Ramos (cell line): ENCODE measurements around the gene ANKRD13D.

ENCODE experiments used
- in situ Hi-C: fragments of 300-500 bp; cut with MboI; formaldehyde crosslinking; loops from one replicate; pipeline ENCODE4 v1.14.3; 2022; ENCODE audit warnings: low sequenced_read_pairs; ENCODE audit not compliant: unreplicated experiment

The ANKRD13D gene

GRCh38 chr11:67271541-67272284 is 17.4 kb upstream of the ANKRD13D start:
- in situ Hi-C loops: no loop called here

DNA sequence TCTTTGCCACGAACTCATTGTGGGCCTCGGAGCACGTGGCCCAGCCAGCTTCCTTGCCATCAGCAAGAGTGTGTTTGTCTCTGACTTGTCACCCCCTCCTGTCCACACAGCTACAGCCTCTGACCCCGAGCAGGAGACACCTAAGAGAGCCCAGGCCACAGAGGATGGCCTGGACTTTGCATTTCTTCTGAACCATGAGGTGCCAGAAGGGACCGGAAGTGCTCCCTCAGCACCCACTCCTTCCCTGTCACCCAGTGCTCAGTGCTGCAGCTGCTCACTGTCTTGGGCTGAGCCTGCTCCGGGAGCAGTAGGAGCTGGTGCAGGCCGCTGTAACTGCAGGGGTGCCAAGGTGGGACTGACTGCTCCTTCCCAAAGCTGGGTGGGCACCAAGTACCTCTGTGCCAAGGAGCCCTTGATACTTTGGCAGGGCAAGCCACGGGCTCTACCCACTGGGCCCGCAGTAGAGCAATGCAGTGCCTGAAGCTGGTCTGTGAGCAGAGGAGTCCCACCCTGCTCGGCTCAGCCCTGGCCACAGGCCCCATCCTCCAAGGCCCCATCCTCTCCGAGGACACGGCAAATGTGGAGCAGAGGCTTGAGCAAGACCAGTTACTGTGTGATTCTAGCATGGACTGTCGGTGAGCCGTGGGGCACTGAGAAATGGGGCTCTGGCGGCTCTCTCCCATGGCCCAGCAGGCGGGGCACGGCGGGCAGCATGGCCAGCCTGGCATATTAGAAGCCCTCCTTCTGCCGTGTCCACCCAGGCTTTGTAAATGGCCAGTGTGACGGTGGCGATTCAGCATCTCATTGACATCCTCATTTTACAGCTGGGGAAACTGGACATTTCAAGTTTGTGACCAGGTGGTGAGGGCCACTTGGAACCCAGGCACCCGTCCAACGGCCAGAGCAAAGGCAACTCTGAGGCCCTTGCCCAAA is 16.5 kb upstream of the ANKRD13D start:
- in situ Hi-C loops: no loop called here

GRCh38 chr11:67273260-67273990 is 15.7 kb upstream of the ANKRD13D start:
- in situ Hi-C loops: no loop called here

DNA sequence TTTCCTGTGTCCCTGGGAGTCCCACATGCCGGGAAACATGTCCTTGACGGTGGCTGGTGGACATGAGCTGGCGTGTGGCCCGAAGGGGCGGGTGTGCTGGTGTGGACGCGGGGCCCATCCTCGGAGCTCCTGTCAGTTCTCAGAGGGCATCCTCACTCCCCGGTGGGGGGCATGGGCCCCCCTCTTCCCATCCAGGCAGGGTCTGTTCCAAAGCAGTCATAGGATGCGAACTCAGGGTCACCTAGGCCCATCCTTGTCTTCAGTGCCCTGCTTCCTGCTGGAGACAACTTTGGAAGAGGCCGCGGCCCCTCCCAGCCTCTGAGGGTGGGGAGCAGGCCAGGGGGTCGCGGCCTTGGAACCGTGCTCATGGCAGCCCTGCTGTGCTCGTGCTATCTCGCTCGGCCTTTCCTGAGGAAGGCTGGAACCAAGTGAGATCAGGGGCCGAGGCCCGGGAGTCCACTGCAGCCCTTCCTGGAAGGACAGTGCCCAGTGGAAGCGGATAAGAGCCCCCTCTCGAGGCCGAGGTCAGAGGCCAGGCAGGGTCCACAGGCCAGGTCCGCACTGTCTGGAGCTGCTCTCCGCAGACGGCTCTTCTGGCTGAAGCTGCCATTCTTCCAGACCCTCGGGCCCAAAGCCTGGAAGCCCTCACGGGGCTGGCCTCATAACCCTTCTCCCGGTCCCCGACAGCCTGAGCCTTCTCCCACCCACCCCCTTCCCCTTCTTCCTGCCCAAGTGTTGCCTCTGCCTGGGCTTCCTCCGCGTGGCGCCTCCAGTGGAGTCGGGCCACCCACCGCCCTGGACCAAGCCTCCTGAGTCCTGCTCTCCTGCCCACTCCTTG is 14.1 kb upstream of the ANKRD13D start:
- in situ Hi-C loops: no loop called here

DNA sequence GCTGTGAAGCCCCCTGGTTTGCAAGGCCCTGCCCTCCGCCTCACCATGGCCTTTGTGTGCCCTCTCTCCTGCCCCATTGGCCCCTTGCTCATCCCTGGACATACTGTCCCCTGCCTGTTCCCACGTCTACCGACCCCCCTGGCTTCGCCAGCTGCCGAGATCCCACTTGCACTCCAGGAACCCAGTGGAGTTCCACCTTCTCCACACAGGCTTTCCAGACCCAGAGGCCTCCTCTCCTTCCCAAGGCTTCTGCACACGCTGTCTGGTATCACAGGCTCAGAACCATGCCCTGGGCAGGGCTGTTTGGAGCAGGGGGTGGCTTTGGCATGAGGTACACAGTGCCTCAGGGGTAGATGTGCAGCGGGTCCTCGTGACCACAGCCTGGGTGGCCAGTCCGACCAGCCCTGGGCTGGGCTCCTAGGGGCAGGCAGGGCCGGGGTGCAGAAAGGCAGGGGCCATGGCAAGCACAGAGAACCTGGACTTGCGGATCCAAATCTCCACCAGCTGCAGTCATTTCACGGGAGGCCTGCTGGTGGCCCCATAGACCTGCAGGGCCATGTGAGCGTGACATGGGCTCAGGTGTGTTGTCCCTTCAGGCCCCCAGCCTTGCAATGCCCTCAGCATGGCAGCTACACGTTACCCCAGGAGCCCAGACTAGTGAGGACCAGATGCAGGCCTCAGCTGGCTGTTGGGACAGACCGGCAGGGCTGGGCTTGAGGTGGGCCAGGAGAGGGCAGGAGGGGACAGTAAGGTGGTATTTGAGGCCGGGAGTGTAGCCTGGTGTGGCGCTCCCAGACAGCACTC is 13.3 kb upstream of the ANKRD13D start:
- in situ Hi-C loops: no loop called here

DNA sequence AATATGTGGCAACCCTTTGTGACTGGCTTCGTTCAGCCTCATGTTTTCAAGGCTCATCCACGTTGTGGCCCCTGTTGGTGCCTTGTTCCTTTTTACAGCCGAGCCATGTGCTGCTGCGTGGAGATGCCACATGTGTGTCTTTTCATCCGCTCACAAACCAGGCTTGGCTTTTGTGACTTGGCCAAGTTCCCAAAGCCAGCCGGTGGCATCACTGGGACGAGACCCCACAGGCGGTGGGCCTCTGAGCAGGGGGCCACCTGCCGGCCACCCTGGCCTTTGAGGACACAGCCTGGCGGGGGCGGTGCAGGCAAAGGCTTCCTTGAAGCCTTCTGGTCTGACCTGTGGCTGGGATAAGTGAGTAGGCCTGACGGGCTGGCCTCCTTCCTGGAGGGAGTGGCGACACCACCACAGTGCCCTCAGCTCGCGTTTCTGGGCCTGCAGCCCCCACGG is 12.3 kb upstream of the ANKRD13D start:
- in situ Hi-C loops: no loop called here

DNA sequence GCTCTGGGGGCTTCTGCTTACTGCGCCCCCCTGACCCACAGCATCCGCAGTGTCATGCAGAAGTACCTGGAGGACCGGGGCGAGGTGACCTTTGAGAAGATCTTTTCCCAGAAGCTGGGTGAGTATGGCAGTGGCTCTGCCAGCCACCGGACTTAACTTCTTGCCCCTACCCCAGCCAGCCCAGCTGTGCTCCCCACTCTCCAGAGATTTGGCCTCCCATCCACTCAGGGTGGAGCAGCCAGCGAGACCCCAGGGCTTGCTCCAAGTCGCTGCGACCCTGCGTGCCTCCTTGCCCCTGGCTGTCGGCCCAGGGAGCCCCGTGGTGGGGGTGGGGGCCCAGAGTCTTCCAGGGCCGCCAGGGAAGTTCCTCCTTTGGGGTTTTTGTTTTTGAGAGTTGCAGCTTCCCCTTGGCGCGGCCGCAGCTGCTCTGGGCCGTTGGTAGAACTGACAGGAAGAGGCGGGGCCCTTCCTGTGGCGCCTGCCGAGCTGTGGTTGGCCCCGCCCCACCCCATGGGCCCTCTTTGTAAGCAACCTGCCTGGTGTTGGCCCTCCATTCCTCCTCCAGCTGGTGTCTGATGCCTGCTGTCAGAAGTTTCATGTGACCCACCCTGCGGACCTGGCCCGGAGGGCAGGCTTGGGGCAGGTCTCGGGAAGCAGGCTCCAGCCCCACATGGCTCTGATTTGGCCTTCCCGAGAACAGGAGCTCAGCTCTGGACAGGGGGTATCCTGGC is 11.7 kb upstream of the ANKRD13D start:
- in situ Hi-C loops: no loop called here

DNA sequence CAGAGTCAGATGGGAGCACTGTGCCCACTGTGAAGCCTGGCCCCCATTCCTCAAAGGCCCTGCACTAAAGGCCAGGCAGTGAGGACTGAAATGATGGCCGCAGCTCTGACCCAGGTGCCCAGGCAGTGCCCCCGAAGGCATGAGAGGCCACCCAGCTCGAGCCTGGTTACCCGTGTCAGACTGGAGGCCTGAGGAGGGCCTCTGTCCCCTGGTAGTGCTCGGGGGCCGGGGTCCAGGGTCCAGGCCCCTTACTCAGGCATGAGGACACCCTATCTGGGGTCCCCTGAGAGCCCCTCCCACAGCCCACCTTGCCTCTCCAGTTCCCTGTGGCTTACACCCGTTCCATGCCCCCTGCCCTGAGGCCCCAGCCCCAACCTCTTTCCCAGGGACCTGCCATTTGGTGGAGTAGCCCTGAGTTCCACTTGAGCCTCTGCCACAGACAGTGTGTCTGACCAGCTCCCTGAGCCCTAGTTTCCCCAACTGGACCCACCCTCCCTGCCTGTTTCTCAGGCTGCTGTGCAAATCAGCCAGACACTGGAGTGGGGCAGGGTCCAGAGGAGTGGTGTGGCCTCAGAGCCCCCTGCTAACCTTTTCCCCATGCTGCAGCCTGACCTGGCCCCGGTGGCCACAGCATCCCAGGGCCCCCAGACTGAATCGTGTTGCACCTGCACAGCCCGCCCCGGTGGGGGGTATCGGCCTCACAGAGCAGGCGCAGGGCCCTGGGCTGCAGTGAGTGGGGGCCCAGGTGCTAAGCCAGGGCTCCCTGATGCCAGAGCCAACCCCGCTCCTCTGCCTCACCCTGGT is 10.8 kb upstream of the ANKRD13D start:
- in situ Hi-C loops: no loop called here

GRCh38 chr11:67278939-67279588 is 10.0 kb upstream of the ANKRD13D start:
- in situ Hi-C loops: no loop called here

DNA sequence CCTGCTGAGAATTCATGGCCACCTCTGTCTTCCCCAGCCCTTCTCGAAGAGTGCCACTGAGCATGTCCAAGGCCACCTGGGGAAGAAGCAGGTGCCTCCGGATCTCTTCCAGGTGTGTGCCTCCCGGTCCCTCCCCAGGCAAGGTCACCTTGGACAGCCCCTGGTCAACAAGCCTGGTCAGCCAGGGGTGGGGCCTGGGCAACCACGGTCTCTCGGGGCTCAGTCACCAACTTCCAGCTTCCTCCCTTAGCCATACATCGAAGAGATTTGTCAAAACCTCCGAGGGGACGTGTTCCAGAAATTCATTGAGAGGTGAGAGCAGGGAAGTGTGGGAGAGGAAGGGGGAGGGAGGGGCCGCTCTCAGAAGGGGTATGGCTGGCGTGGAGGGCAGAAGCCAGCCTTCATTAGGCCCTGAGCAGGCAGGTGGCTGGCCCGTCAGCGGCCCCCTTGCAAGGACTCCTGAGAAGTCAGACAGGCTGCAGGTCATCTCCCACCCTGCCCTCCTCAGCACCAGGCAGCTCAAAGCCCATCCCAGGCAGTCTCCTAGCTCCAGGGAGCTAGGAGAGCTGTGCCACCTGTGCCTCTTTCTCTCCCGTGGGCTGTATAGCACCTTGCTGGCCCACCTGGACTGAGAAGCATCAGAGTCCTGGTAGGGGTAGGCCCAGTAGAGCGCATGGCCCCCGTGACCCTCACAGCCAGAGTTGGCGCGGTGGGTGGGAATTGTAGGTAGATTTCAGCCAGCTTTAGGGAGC is 9.3 kb upstream of the ANKRD13D start:
- in situ Hi-C loops: loop anchor here (10.0 kb wide), 1 partner anchor 205 kb away; the partner anchor contains the start of gene AIP

- in situ Hi-C loops: loop anchor here (10.0 kb wide), 1 partner anchor 204 kb away; the partner anchor contains the start of gene AIP
These were observed 8.7 kb upstream of the ANKRD13D start for GRCh38 chr11:67280341-67280787.

- in situ Hi-C loops: loop anchor here (10.0 kb wide), 1 partner anchor 204 kb away; the partner anchor contains the start of gene AIP
These were observed 8.1 kb upstream of the ANKRD13D start for GRCh38 chr11:67280788-67281551.

DNA sequence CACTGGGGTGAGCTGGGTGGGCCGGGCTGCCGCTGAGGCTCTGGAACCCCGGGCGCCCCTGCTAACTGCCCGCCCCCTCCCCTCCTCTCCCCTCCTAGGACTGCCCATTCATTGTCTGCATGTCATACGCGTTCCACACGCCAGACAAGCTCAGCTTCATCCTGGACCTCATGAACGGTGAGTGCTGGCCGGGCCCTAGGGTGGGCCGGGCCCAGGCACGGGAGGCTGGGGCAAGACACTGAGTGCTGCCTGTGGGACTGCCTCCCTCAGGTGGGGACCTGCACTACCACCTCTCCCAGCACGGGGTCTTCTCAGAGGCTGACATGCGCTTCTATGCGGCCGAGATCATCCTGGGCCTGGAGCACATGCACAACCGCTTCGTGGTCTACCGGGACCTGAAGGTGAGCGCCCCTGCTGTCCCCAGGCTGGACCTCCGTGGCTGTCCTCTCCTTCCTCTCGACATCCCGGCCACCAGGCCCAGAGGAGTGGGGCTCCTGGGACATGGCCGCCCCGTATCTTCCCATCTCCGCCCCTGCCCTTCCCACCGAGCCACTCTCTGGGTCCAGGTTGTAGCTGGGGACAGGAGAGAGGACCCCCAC is 7.5 kb upstream of the ANKRD13D start:
- in situ Hi-C loops: loop anchor here (10.0 kb wide), 1 partner anchor 203 kb away; the partner anchor contains the start of gene AIP

DNA sequence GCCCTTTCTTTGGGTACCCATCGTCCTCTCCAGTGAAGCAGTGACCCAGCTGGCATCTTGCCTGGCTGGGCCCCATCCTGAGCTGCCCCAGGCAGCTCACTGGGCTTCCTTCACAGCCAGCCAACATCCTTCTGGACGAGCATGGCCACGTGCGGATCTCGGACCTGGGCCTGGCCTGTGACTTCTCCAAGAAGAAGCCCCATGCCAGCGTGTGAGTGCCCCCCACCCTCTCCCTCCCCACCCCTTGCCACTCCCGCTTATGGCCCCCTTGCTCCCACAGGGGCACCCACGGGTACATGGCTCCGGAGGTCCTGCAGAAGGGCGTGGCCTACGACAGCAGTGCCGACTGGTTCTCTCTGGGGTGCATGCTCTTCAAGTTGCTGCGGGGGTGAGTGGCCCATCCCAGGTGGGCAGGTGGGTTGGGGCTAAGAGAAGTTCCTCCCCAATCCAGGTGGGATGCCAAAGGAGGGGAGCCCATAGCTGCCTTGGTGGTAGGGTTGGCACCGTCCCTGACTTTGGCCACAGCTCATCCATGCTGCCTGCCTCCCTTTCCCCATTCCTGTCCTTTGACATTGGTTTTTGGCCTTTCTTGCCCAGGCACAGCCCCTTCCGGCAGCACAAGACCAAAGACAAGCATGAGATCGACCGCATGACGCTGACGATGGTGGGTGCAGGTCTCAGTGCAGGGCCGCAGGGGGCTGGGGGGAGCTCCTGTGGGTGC is 6.8 kb upstream of the ANKRD13D start:
- in situ Hi-C loops: loop anchor here (10.0 kb wide), 1 partner anchor 202 kb away; the partner anchor contains the start of gene AIP
